HG02840 (cell line): ENCODE results near the gene SNAP47.
A peak's percentile ranks its signal among the peaks of the same experiment; 100 is the strongest.

Experiments
- ATAC-seq: cut with Tn5 transposase; IDR thresholded peaks from one replicate; pipeline ENCODE4 v1.9.1; 2021; ENCODE audit warnings: mild to moderate bottlenecking, moderate library complexity, moderate number of reproducible peaks; ENCODE audit not compliant: unreplicated experiment, low FRiP score

The SNAP47 gene

GRCh38 chr1:227780101-227781044 is 45.1 kb downstream of the SNAP47 start:
- ATAC-seq = no peak

DNA sequence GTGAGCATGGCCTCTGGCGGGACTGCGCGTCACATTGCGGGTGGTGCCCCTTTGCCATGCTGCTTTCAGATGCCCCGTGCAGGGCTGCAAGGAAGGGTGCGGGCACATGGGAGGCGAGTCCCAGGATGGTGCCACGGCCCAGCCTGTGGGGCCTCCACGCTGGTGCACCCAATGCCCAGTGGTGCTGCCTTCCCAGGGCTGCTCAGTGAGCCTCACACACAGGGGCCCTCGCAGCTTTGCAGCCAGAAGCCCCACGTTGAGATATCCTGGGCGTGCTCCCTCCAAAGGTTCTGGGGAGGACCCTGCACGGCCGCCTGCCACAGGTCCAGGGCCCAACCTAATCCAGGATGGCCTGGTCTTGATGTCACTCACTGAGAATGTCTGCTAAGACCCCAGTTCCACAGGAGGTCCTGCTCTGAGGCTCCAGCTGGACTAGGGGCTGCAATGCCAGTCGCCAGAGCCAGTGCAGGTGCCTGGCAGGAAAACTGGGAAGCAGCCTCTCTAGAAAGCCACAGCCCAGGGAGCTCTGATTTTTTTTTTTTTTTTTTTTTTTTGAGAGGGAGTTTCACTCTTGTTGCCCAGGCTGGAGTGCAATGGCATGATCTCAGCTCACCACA is 46.2 kb downstream of the SNAP47 start:
- ATAC-seq = no peak

GRCh38 chr1:227782226-227782625 is 47.0 kb downstream of the SNAP47 start:
- ATAC-seq = no peak

DNA sequence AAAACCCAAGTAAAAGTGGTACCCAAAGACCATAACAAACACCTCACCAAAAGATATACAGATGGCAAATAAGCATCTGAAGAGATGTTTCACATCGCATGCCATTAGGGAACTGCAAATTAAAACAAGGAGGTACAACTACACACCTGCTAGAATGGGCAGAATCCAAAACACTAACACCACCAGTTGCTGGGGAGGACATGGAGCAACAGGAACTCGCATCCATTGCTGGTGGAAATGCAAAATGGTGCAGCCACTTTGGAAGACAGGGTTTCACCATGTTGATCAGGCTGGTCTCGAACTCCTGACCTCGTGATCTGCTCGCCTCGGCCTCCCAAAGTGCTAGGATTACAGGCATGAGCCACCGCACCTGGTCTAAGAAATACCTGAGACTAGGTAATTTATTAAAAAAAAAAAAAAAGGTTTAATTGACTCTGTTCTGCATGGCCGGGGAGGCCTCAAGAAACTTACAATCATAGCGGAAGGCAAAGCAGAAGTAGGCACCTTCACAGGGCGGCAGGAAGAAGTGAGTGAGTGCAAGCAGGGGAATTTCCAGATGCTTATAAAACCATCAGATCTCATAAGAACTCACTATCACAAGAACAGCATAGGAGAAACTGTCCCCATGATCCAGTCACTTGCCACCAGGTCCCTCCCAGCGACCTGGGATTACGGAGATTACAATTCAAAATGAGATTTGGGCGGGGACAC is 50.0 kb downstream of the SNAP47 start:
- ATAC-seq = no peak

DNA sequence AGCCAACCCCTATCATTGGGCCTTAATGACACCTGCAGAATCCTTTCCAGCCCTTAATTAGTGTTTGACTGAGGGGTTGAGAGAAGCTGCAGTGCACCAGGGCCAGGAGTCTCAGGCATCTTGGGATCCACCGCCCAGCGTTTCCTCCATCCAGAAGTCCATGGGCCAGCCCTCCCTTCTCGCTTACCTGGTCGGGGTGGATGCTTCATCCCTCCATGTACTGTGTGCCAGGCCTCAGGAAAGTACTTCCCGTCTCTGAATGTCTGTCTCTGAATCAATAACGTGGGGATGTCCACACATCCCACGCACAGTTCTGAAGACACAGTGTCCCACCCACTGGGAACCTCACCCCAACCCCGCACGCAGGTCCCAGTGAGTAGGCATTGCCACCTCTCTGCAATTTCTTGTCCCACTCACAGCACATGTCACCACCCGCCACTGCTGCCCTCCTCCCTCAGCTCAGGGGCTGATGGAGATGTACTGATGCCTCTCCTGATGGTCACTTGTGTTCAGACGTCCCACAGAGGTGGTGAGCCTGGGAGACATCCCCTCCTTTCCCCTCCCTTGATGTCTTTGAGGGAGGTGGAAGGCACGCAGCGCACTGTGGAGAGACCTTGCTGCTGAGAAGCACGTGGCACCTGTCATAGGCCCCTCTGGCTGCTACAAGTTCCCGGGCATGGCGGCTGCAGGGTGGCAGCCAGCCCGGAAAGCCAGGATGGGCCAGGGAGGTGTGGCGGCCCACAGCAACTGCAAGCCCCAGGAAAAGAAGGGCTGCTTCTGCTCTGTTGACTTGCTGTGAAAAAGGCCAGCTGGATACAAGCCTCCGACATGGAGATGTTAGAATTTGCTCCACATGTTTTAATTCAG is 50.8 kb downstream of the SNAP47 start:
- no peak for ATAC-seq

- ATAC-seq = no peak
These were observed 51.7 kb downstream of the SNAP47 start for GRCh38 chr1:227786673-227787512.

- peak; percentile 95 for ATAC-seq
These were observed 52.5 kb downstream of the SNAP47 start for GRCh38 chr1:227787513-227788270.

GRCh38 chr1:227788271-227789083 is 53.2 kb downstream of the SNAP47 start:
- peak; percentile 50 for ATAC-seq

GRCh38 chr1:227789084-227790033 is 54.1 kb downstream of the SNAP47 start:
- ATAC-seq = no peak

- ATAC-seq = no peak
These were observed 54.8 kb downstream of the SNAP47 start for GRCh38 chr1:227790034-227790400.

- no peak for ATAC-seq
These were observed 55.6 kb downstream of the SNAP47 start for GRCh38 chr1:227790868-227791267.

- no peak for ATAC-seq
These were observed 56.3 kb downstream of the SNAP47 start for GRCh38 chr1:227791425-227792143.

- ATAC-seq = no peak
These were observed 57.2 kb downstream of the SNAP47 start for GRCh38 chr1:227792216-227793078.

GRCh38 chr1:227793079-227793947 is 58.1 kb downstream of the SNAP47 start:
- ATAC-seq = no peak
